ENCODE results near the gene CTNND2.
A peak's percentile ranks its signal among the peaks of the same experiment; 100 is the strongest.

Gene CTNND2

GRCh38 chr5:11903614-11904264 lies 507 bp downstream of the CTNND2 start:
- Histone ChIP-seq H3K36me3 (ENCODE audit: control insufficient read depth, insufficient read depth, low read length) (no peaks in the 10 kb centered on the region), H3K27ac (ENCODE audit: low read depth, low read length, severe bottlenecking) (no peak overlapping the region), H3K4me1 (ENCODE audit: control insufficient read depth, insufficient read depth, low read length, poor library complexity, severe bottlenecking) (no peaks in the 10 kb centered on the region), H3K4me3 (ENCODE audit: extremely low read depth, insufficient read depth, low read length, poor library complexity, severe bottlenecking) (peak overlapping the region; percentile 61), H3K9me3 (ENCODE audit: control insufficient read depth, low read length) (no peaks in the 10 kb centered on the region)
- WGBS, 2 experiments (ENCODE audit: insufficient coverage in 2 of 2), result 0% methylated on average over 68 to 74 of the region's 97 CpGs

- H3K4me1 ChIP-seq (ENCODE audit: control insufficient read depth, insufficient read depth, low read length, poor library complexity, severe bottlenecking), result no peaks in the 10 kb centered on the region
- H3K36me3 ChIP-seq (ENCODE audit: control insufficient read depth, insufficient read depth, low read length), result no peaks in the 10 kb centered on the region
- no peaks in the 10 kb centered on the region for H3K9me3 ChIP-seq (ENCODE audit: control insufficient read depth, low read length)
- H3K27ac ChIP-seq (ENCODE audit: low read depth, low read length, severe bottlenecking), result no peak overlapping the region
- H3K4me3 ChIP-seq (ENCODE audit: extremely low read depth, insufficient read depth, low read length, poor library complexity, severe bottlenecking), result peak overlapping the region; percentile 61
- WGBS, 2 experiments (ENCODE audit: insufficient coverage in 2 of 2), result 0 to 1% methylated on average over 15 to 19 of the region's 23 CpGs
Observed at GRCh38 chr5:11903121-11903613, 1.1 kb downstream of the CTNND2 start.

- no peaks in the 10 kb centered on the region for H3K9me3 ChIP-seq (ENCODE audit: control insufficient read depth, low read length)
- WGBS, 2 experiments (ENCODE audit: insufficient coverage in 2 of 2), result 71 to 72% methylated on average over 7 to 8 of the region's 8 CpGs
- no peaks in the 10 kb centered on the region for H3K36me3 ChIP-seq (ENCODE audit: control insufficient read depth, insufficient read depth, low read length)
- H3K4me1 ChIP-seq (ENCODE audit: control insufficient read depth, insufficient read depth, low read length, poor library complexity, severe bottlenecking), result no peaks in the 10 kb centered on the region
- no peak overlapping the region for H3K27ac ChIP-seq (ENCODE audit: low read depth, low read length, severe bottlenecking)
- peak overlapping the region; percentile 61 for H3K4me3 ChIP-seq (ENCODE audit: extremely low read depth, insufficient read depth, low read length, poor library complexity, severe bottlenecking)
Observed at GRCh38 chr5:11902201-11902619, 2.0 kb downstream of the CTNND2 start.

DNA sequence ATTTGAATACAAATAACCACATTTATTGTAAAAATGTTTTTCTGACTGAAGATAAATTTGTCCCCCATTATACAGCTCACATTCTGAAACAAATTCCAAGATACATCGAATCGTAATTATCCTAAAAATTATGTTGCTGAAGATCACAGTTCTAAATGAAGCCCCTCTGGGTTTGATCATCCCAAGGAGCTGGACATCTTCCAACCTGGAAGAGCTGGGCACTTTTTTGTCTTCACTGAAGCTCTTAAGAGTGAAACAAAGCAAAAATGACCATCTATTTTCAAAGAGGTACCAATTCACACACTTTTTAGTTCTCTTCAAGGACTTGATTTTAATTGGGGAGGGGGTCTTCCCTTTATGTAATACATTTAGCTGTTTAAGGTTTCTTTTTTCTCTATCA lies 5.5 kb downstream of the CTNND2 start:
- Histone ChIP-seq H3K4me1 (ENCODE audit: control insufficient read depth, insufficient read depth, low read length, poor library complexity, severe bottlenecking) (no peaks in the 10 kb centered on the region), H3K9me3 (ENCODE audit: control insufficient read depth, low read length) (peaks cover 3% of the 10 kb centered on the region), H3K27ac (ENCODE audit: low read depth, low read length, severe bottlenecking) (no peak overlapping the region), H3K4me3 (ENCODE audit: extremely low read depth, insufficient read depth, low read length, poor library complexity, severe bottlenecking) (no peak overlapping the region), H3K36me3 (ENCODE audit: control insufficient read depth, insufficient read depth, low read length) (no peaks in the 10 kb centered on the region)
- WGBS, 2 experiments (ENCODE audit: insufficient coverage in 2 of 2), result 80% methylated on average over 2 of the region's 2 CpGs; no CpG with 5 or more reads in 1 of the 2 experiments

GRCh38 chr5:11897781-11898180 lies 6.5 kb downstream of the CTNND2 start:
- H3K9me3 ChIP-seq (ENCODE audit: control insufficient read depth, low read length), result peaks cover 3% of the 10 kb centered on the region
- H3K4me3 ChIP-seq (ENCODE audit: extremely low read depth, insufficient read depth, low read length, poor library complexity, severe bottlenecking), result no peak overlapping the region
- H3K36me3 ChIP-seq (ENCODE audit: control insufficient read depth, insufficient read depth, low read length), result no peaks in the 10 kb centered on the region
- H3K4me1 ChIP-seq (ENCODE audit: control insufficient read depth, insufficient read depth, low read length, poor library complexity, severe bottlenecking), result no peaks in the 10 kb centered on the region
- no peak overlapping the region for H3K27ac ChIP-seq (ENCODE audit: low read depth, low read length, severe bottlenecking)

DNA sequence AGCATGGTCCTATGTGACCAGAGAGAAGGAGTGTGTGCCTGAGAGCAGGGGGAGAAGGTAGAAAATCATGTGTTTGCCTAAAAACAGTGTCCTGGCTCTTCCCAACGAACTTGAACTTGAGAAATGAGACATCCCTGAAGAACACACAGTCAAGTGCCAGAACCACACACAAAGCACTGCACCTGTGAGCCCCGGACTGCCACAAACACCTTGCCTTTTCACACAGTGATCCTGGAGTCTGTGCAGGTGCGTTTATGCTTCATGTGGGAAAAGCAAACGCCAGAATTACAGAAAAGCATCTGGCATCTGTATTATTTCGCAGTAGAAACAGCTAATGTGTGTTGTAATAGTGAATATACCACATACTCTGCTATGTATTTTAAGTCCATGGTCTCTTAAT lies 9.3 kb downstream of the CTNND2 start:
- H3K4me3 ChIP-seq (ENCODE audit: extremely low read depth, insufficient read depth, low read length, poor library complexity, severe bottlenecking), result no peak overlapping the region
- H3K4me1 ChIP-seq (ENCODE audit: control insufficient read depth, insufficient read depth, low read length, poor library complexity, severe bottlenecking), result no peaks in the 10 kb centered on the region
- H3K36me3 ChIP-seq (ENCODE audit: control insufficient read depth, insufficient read depth, low read length), result no peaks in the 10 kb centered on the region
- 50 to 83% methylated on average over 1 to 3 of the region's 5 CpGs for WGBS, 2 experiments (ENCODE audit: insufficient coverage in 2 of 2)
- no peak overlapping the region for H3K27ac ChIP-seq (ENCODE audit: low read depth, low read length, severe bottlenecking)
- peaks cover 3% of the 10 kb centered on the region for H3K9me3 ChIP-seq (ENCODE audit: control insufficient read depth, low read length)

GRCh38 chr5:11892832-11893231 lies 11.4 kb downstream of the CTNND2 start:
- Histone ChIP-seq H3K27ac (ENCODE audit: low read depth, low read length, severe bottlenecking) (no peak overlapping the region), H3K9me3 (ENCODE audit: control insufficient read depth, low read length) (peaks cover 3% of the 10 kb centered on the region), H3K4me3 (ENCODE audit: extremely low read depth, insufficient read depth, low read length, poor library complexity, severe bottlenecking) (no peak overlapping the region), H3K4me1 (ENCODE audit: control insufficient read depth, insufficient read depth, low read length, poor library complexity, severe bottlenecking) (peaks cover 3% of the 10 kb centered on the region), H3K36me3 (ENCODE audit: control insufficient read depth, insufficient read depth, low read length) (no peaks in the 10 kb centered on the region)
- 57 to 89% methylated on average over 1 to 3 of the region's 6 CpGs for WGBS, 2 experiments (ENCODE audit: insufficient coverage in 2 of 2)

GRCh38 chr5:11890777-11891176 lies 13.5 kb downstream of the CTNND2 start:
- Histone ChIP-seq H3K36me3 (ENCODE audit: control insufficient read depth, insufficient read depth, low read length) (no peaks in the 10 kb centered on the region), H3K9me3 (ENCODE audit: control insufficient read depth, low read length) (no peaks in the 10 kb centered on the region), H3K4me3 (ENCODE audit: extremely low read depth, insufficient read depth, low read length, poor library complexity, severe bottlenecking) (no peak overlapping the region), H3K27ac (ENCODE audit: low read depth, low read length, severe bottlenecking) (no peak overlapping the region), H3K4me1 (ENCODE audit: control insufficient read depth, insufficient read depth, low read length, poor library complexity, severe bottlenecking) (peaks cover 3% of the 10 kb centered on the region)
- WGBS, 2 experiments (ENCODE audit: insufficient coverage in 2 of 2), result 66 to 100% methylated on average over 2 to 3 of the region's 3 CpGs

DNA sequence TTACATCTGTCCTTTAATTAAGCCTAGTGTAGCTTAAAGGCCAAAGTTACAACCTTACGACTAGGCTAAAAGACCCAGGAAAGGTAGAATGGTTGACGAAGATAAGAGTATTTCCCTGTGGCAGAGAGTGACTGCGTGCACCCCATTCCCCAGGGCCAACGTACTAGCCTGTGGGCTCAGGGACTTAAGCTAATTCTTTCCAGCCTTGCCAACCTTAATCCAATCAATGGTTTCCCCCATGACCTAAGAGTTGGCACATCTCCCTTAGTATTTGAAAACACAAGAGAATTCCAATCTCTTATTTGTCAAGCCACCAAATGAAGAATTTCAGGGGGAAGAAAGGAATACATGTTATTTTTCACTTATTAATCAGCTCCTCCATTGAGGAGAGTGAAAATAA lies 16.0 kb downstream of the CTNND2 start:
- no peak overlapping the region for H3K27ac ChIP-seq (ENCODE audit: low read depth, low read length, severe bottlenecking)
- peaks cover 3% of the 10 kb centered on the region for H3K4me1 ChIP-seq (ENCODE audit: control insufficient read depth, insufficient read depth, low read length, poor library complexity, severe bottlenecking)
- no peaks in the 10 kb centered on the region for H3K36me3 ChIP-seq (ENCODE audit: control insufficient read depth, insufficient read depth, low read length)
- no peaks in the 10 kb centered on the region for H3K9me3 ChIP-seq (ENCODE audit: control insufficient read depth, low read length)
- no peak overlapping the region for H3K4me3 ChIP-seq (ENCODE audit: extremely low read depth, insufficient read depth, low read length, poor library complexity, severe bottlenecking)
- WGBS, 2 experiments (ENCODE audit: insufficient coverage in 2 of 2), result 93 to 96% methylated on average over 3 to 4 of the region's 4 CpGs

DNA sequence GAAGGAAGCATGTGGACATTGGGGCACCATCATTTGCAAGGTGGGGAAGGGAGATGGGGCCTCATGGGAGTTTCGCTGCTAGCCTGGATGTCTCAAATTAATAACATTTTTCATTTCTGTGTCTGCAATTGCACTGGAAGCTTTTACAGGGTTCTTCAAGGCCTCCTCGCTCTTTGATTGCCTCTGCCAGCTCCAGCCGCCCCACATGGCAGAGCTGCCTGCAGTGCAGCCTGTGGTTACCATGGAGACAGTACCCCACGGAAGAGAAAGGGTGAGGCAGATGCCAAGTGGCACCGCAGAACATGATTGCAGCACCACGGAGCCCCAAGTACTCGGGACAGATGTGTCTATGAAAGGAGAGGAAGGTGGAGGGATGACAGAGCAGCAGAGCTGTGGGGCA lies 25.4 kb downstream of the CTNND2 start:
- Histone ChIP-seq H3K36me3 (ENCODE audit: control insufficient read depth, insufficient read depth, low read length) (no peaks in the 10 kb centered on the region), H3K4me1 (ENCODE audit: control insufficient read depth, insufficient read depth, low read length, poor library complexity, severe bottlenecking) (no peaks in the 10 kb centered on the region), H3K4me3 (ENCODE audit: extremely low read depth, insufficient read depth, low read length, poor library complexity, severe bottlenecking) (no peak overlapping the region), H3K27ac (ENCODE audit: low read depth, low read length, severe bottlenecking) (no peak overlapping the region), H3K9me3 (ENCODE audit: control insufficient read depth, low read length) (no peaks in the 10 kb centered on the region)
- WGBS, 2 experiments (ENCODE audit: insufficient coverage in 2 of 2), result 76 to 83% methylated on average over 6 to 7 of the region's 7 CpGs

GRCh38 chr5:11873587-11873986 lies 30.7 kb downstream of the CTNND2 start:
- Histone ChIP-seq H3K4me3 (ENCODE audit: extremely low read depth, insufficient read depth, low read length, poor library complexity, severe bottlenecking) (no peak overlapping the region), H3K4me1 (ENCODE audit: control insufficient read depth, insufficient read depth, low read length, poor library complexity, severe bottlenecking) (no peaks in the 10 kb centered on the region), H3K27ac (ENCODE audit: low read depth, low read length, severe bottlenecking) (no peak overlapping the region), H3K9me3 (ENCODE audit: control insufficient read depth, low read length) (no peaks in the 10 kb centered on the region), H3K36me3 (ENCODE audit: control insufficient read depth, insufficient read depth, low read length) (no peaks in the 10 kb centered on the region)
- 72 to 90% methylated on average over 1 to 2 of the region's 4 CpGs for WGBS, 2 experiments (ENCODE audit: insufficient coverage in 2 of 2)

All from mesodermal cell (in vitro differentiated cells).